Activated CD4-positive, alpha-beta T cell treated with anti-CD3 and anti-CD28 coated beads, Interleukin-2, amount 10 ng/mL, durations not matched to agents 24 days and 14 days (primary cell): Measurements from ENCODE around the gene C16orf78. TPM values are rescaled to one million over a fixed set of nuclear protein-coding genes. Genes with fewer than 3 reads are reported as not detected.
"Not testable (repeated sequence)": the region's sequence is repeated elsewhere in the genome, so short reads cannot be mapped to it uniquely, and the experiment has no call there.

Source experiments
- DNase-seq: peaks from one replicate; pipeline ENCODE4 v3.0.0; 2022
- H3K27ac Mint-ChIP-seq: one replicate; pipeline ENCODE4 v1.8.0; 2022; ENCODE audit warnings: mild to moderate bottlenecking, mixed read lengths
- H3K27me3 Mint-ChIP-seq: one replicate; pipeline ENCODE4 v1.8.0; 2022; ENCODE audit warnings: mixed read lengths
- H3K36me3 Mint-ChIP-seq: one replicate; pipeline ENCODE4 v1.8.0; 2022; ENCODE audit warnings: low read depth, mild to moderate bottlenecking, mixed read lengths
- H3K4me1 Mint-ChIP-seq: one replicate; pipeline ENCODE4 v1.8.0; 2021; ENCODE audit warnings: mixed read lengths
- H3K4me3 Mint-ChIP-seq: one replicate; pipeline ENCODE4 v1.8.0; 2022; ENCODE audit warnings: mild to moderate bottlenecking, moderate library complexity, mixed read lengths
- H3K9me3 Mint-ChIP-seq: one replicate; pipeline ENCODE4 v1.8.0; 2021; ENCODE audit warnings: mixed read lengths
- intact Hi-C: fragments of 100-400 bp; cut with micrococcal nuclease; formaldehyde crosslinking; loops from one replicate; pipeline ENCODE4 v1.15.1; 2023
- total RNA-seq: library from RNA; stranded (reverse); gene quantifications from 2 replicates; pipeline ENCODE4 v1.2.3, GENCODE V29; 2022

Gene C16orf78
- total RNA-seq, 1 donor from 2014 or later, result not detected

DNA sequence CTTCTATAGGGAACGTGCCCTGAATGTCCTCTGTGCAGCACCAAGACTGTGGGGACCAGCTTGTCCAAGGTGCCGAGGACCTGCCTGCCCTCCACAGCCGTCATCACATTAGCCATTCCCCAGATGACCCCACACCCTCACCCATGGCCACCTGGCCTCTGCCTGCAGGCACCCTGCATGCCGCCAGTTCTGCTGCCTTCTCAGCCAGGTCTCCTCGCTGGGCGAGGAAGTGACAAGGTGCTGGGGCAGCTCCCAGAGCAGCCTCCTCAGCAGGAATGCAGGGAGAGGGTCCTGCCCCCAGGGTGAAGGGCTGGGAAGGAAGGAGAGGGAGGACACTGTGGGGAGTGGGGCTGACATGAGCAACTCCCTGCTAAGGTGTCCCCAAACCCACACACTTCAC lies 18.6 kb upstream of the C16orf78 start:
- Mint-ChIP-seq H3K9me3 (no peaks in the 10 kb centered on the region), H3K4me3 (no peak overlapping the region), H3K27ac (no peak overlapping the region), H3K36me3 (no peaks in the 10 kb centered on the region), H3K4me1 (peaks cover 2% of the 10 kb centered on the region), H3K27me3 (peaks cover 2% of the 10 kb centered on the region)
- DNase-seq, result no peak
- intact Hi-C loops, result no loop called here

DNA sequence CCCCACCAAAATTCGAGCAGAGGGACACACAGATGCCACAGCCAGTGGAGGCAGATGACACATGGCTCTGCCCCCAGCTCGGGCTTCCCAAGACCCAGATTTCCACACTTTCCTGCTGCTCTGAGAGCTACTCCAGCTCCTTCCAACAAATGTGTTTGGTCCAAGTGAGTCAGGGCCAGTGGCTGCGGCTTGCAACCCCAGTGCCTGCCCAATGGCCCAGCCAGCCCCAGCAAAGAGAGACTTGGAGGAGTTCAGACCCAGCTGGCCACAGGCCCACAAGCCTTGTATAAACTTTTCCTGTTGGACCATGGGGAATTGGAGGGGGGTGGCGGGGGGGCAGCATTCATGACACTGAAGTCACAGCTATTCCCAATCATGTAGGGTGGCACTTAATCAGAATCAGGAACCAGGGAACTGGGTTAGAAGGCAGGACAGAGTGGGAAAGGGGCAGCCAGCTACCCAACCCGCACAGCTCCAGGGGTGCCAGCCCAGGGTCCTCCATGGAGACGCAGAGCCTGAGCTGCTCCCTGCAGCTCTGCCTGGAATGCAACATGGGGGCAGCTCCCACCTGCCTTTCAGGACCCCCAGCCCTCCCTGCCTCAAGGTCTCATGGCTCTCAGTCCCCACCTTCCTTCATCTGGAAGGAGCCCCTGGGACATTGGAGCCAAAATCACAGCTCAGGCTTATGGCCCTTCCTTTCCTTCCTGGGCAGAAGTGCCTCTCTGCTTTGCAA lies 17.5 kb upstream of the C16orf78 start:
- H3K9me3 Mint-ChIP-seq, result no peaks in the 10 kb centered on the region
- no peaks in the 10 kb centered on the region for H3K4me1 Mint-ChIP-seq
- DNase-seq, result no peak
- no peaks in the 10 kb centered on the region for H3K36me3 Mint-ChIP-seq
- H3K27ac Mint-ChIP-seq, result no peak overlapping the region
- no peaks in the 10 kb centered on the region for H3K27me3 Mint-ChIP-seq
- intact Hi-C loops, result no loop called here
- no peak overlapping the region for H3K4me3 Mint-ChIP-seq

DNA sequence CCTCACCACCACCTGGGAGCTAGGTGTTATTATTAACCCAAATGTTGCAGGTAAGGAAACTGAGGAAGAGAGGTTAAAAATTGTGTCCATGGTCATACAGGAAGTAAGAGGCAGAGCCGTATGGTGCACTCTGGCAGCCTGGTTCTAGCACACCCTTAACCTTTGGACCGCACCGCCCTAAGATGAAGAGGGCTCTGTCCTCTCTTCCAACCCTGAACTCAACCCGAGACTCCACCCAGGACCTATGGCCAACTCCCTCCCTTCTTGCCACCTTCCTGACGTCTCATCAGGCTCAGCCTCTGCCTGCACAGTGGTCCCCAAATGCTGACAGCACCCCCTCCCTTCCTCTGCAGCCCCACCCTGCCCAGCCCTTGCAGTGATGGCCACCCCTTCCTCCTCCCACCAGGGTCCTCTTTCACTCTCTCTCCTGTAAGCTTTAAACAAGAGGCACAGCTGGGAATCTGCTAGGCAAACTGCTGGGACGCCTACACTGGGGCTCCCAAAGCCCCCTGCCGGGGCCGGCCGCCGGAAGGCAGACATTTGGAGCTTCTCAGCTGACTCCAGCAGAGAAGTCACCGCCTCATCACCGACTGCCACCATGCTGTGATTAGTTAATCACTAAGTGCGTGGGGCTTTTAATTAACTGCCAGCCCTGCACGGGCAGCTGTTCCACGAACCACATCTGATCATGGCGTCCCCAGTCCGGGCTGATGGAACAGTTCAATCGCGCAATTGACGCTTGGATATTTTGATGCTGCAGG lies 16.7 kb upstream of the C16orf78 start:
- H3K9me3 Mint-ChIP-seq, result no peaks in the 10 kb centered on the region
- H3K27ac Mint-ChIP-seq, result no peak overlapping the region
- H3K4me3 Mint-ChIP-seq, result no peak overlapping the region
- no peak for DNase-seq
- no peaks in the 10 kb centered on the region for H3K4me1 Mint-ChIP-seq
- no peaks in the 10 kb centered on the region for H3K36me3 Mint-ChIP-seq
- intact Hi-C loops, result no loop called here
- no peaks in the 10 kb centered on the region for H3K27me3 Mint-ChIP-seq

DNA sequence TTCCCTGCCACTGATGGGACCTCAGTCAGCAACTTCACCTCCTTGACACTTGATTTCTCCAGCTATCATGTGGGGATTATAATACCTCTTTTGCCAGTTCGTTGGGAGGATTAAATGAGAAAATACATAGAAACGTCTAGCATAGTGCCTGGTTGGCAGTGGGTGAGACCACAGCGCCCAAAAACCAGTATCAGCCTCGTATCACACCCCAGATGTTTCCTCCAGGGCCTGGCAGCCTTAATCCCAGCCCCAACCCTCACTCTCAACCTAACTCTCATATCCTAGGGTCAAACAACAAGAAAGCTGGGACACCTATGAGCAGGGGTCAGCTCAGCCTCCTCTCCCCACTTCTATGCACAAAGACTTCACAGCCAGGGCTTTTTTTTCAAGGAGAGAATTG lies 14.0 kb upstream of the C16orf78 start:
- Mint-ChIP-seq H3K27ac (no peak overlapping the region), H3K9me3 (no peaks in the 10 kb centered on the region), H3K27me3 (no peaks in the 10 kb centered on the region), H3K4me1 (no peaks in the 10 kb centered on the region), H3K4me3 (no peak overlapping the region), H3K36me3 (no peaks in the 10 kb centered on the region)
- DNase-seq, result no peak
- intact Hi-C loops, result no loop called here

DNA sequence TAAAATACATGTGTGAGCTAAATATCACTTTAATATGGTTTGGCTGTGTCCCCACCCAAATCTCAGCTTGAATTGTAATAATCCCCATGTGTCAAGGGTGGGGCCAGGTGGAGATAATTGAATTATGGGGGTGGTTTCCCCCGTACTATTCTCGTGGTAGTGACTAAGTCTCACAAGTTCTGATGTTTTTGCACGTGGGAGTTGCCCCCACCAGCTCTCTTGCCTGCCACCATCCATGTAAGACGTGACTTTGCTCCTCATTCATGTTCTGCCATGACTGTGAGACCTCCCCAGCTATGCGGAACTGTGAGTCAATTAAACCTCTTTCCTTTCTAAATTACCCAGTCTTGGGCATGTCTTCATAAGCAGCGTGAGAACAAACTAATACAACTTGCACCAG lies 11.9 kb upstream of the C16orf78 start:
- H3K4me1 Mint-ChIP-seq, H3K27me3 Mint-ChIP-seq, intact Hi-C loops, H3K27ac Mint-ChIP-seq, H3K4me3 Mint-ChIP-seq, H3K36me3 Mint-ChIP-seq, H3K9me3 Mint-ChIP-seq, DNase-seq: not testable (repeated sequence)

DNA sequence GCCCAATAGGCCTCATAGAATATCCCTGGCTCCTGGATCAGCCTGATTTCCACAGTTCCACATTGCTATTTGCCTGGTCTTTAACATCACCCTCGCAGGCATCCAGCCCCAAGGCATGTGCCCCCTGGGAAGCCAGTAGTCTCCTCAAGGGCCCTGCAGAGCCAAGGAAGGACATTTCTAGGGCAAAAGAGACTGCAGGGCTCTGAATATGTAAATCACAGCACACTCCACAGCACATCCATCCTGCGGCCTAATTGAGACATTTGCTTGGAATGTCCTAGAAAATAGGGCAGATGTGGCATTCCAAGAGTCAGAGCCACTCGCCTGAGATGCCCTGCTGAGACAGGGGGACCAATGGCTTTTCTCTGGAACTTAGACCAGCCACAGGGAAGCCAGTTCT lies 11.4 kb upstream of the C16orf78 start:
- Mint-ChIP-seq H3K36me3 (no peaks in the 10 kb centered on the region), H3K27me3 (no peaks in the 10 kb centered on the region), H3K4me3 (no peak overlapping the region), H3K9me3 (no peaks in the 10 kb centered on the region), H3K27ac (no peak overlapping the region), H3K4me1 (no peaks in the 10 kb centered on the region)
- intact Hi-C loops, result no loop called here
- no peak for DNase-seq

DNA sequence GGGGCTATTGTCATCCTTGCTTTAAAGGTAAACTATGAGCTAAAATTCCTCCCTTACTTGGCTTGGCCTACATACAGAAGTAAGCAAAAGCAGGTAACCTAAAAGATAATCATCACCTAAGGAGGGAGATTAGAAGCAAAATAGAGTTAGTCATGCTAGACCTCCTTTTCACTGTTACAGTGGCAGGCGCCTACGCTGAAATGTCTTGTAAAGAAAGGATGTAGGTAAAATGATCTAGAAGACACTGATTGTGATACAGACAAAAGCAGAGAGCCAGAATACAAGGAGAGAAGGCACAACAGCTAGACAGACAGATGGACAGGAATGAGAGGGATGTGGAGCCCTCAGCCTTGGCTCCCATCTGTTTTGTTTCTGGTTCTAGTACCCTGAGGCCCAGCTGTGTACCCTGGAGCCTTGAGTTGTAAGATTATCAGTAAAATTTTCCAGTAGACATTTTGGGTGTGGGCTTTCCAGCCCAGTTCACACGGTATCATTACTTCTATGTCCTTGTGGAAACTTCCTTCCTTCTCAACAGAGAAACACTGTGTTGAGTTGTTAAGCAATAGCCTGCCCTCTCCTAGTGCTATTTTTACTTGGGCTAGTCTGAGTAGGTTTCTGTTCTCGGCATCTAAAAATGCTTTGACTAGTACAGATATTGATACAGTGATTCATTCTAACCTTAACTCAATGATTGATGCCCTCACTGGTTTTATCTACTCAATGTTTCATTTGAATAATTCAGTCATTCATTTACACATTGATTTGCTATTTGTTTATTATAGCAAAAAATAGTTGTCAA lies 7.7 kb upstream of the C16orf78 start:
- Mint-ChIP-seq H3K9me3 (no peaks in the 10 kb centered on the region), H3K36me3 (no peaks in the 10 kb centered on the region), H3K4me3 (no peak overlapping the region), H3K27ac (no peak overlapping the region), H3K27me3 (no peaks in the 10 kb centered on the region), H3K4me1 (no peaks in the 10 kb centered on the region)
- no peak for DNase-seq
- intact Hi-C loops, result no loop called here

DNA sequence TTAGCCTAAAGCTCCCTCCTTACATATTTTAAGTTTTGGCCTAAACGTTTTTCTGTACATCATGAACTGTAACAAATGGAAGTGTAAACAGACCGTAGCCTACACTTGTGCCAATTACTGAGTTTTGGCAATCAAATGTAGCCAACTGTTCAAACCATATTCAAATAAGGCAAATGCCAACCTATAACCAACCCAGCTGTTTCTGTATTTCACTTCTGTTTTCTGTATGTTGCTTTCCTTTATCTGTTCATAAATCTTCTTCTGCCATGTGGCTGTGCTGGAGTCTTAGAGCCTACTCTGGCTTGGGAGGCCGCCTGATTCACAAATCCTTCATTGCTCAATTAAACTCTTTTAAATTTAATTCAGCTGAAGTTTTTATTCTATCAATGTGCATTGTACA lies 6.9 kb upstream of the C16orf78 start:
- intact Hi-C loops, result no loop called here
- no peak for DNase-seq
- no peaks in the 10 kb centered on the region for H3K4me1 Mint-ChIP-seq
- no peaks in the 10 kb centered on the region for H3K9me3 Mint-ChIP-seq
- no peak overlapping the region for H3K27ac Mint-ChIP-seq
- no peak overlapping the region for H3K4me3 Mint-ChIP-seq
- H3K27me3 Mint-ChIP-seq, result no peaks in the 10 kb centered on the region
- no peaks in the 10 kb centered on the region for H3K36me3 Mint-ChIP-seq

DNA sequence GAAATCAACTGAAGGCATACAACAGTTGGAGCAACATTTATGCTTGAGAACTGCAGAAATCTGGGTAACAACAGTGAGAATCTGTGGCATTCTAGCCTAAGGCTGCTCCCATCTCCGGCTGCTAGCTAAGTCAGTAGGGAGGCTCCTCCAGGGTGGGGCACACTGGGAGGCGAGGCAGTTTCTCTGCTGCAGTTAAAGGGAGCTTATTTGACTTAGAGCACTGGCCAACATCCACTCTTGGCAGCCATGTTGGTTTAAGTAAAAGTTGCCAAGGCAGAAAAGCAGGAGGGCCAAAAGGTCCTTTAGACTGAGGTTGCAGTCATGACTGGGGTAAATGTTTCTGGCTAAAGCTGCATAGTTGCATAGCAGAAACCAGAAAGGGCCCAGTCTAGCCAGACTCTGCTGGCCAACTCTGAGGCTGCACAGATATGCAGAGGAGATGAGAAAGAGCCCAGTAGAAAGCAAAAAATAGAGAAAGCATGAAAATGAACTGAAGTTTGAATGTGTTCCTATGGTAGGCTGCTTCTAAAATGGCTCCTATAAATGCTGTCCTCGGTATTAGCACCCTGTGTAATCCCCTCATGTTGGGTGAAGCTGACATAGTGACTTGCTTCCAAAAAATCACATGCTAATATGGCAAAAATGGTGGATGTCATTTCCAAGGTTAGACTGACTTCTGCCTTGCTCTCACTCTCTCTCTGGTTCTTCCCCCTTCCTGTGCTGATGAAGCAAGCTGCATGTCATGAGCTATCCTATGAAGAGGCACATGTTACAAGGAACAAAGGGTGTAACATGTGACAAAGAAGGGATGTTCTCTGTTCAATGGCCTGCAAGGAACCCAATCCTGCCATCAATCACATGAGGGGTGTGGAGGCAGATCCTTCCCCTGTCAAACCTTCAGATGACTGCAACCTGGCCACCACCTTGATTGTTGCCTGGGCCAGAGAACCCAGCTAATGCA lies 3.7 kb upstream of the C16orf78 start:
- Mint-ChIP-seq H3K4me3 (no peak overlapping the region), H3K4me1 (no peaks in the 10 kb centered on the region), H3K36me3 (no peaks in the 10 kb centered on the region), H3K27ac (no peak overlapping the region), H3K27me3 (no peaks in the 10 kb centered on the region), H3K9me3 (no peaks in the 10 kb centered on the region)
- DNase-seq, result no peak
- intact Hi-C loops, result no loop called here

DNA sequence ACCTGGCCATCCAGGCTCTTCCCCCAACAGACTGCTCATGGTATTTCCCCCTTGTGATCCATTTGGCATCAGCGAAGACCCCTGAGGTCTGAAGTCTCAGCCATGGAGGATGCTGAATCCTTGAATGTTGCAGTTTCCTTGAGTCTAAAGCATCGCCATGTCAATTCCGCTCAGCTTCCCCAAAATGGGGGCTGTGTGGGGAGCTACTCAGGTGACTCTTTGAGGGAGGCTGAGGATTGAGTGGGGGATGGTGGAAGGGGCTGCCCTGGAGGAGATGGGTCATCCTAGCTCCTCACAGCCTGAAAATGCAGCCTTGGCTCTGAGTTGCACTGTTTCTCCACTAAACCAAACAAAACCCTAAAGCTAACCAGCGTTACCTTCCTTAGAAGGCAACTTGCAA lies 2.6 kb downstream of the C16orf78 start:
- no peak for DNase-seq
- H3K4me3 Mint-ChIP-seq, result no peak overlapping the region
- no peaks in the 10 kb centered on the region for H3K27me3 Mint-ChIP-seq
- no peaks in the 10 kb centered on the region for H3K9me3 Mint-ChIP-seq
- no peaks in the 10 kb centered on the region for H3K4me1 Mint-ChIP-seq
- H3K27ac Mint-ChIP-seq, result no peak overlapping the region
- H3K36me3 Mint-ChIP-seq, result no peaks in the 10 kb centered on the region
- intact Hi-C loops, result no loop called here

DNA sequence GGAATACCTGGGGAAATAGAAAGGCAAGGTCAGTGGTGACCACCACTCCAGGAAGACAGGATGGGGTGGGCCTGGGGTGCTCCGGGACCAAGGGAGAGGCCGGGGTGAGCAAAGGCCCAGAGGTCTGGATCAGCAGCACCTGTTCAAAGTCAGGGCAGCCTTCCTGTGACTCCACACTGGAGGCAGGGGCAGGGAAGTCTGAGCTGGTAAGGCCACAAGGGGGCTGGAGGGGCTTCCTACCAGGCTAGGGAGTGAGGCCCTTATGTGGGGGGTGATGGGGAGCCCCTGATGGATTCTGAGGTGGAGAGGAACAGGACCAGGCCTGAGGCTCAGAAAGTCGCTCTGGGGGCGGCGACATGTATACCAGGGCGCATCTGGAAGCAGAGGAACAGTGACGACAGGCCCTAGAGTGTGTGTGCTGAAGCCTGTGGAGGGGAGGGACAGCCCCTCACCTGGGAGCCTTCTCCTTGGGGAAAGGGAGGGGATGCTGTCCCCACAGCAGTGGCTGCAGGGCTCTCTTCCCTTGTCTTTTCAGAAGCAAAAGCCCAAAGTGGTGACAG lies 3.7 kb downstream of the C16orf78 start:
- intact Hi-C loops, result no loop called here
- Mint-ChIP-seq H3K9me3 (peaks cover under 1% of the 10 kb centered on the region), H3K27ac (no peak overlapping the region), H3K36me3 (no peaks in the 10 kb centered on the region), H3K4me1 (no peaks in the 10 kb centered on the region), H3K4me3 (no peak overlapping the region), H3K27me3 (no peaks in the 10 kb centered on the region)
- no peak for DNase-seq

DNA sequence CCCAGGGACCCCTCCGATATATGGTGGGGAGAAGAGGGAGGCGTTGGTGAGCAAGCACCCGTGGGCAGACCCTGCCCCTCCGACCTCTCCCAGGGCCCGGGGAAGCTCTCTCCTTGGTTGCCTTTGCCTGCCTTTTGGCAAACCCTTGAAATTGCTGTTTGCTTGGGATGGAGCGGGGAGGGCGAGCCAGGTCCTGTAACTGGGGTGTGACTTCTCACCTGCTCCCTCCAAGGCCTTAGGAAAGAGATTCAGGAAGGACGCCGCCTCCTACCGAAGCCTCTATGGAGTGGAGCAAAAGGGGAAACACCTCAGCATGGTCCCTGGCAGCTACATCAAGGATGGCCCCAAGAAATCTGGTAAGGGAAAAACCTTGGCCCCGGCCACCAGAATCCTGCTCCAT lies 4.6 kb downstream of the C16orf78 start:
- no peak overlapping the region for H3K4me3 Mint-ChIP-seq
- H3K27ac Mint-ChIP-seq, result no peak overlapping the region
- H3K27me3 Mint-ChIP-seq, result no peaks in the 10 kb centered on the region
- no peaks in the 10 kb centered on the region for H3K4me1 Mint-ChIP-seq
- no peaks in the 10 kb centered on the region for H3K36me3 Mint-ChIP-seq
- no peak for DNase-seq
- intact Hi-C loops, result no loop called here
- H3K9me3 Mint-ChIP-seq, result peaks cover 6% of the 10 kb centered on the region

DNA sequence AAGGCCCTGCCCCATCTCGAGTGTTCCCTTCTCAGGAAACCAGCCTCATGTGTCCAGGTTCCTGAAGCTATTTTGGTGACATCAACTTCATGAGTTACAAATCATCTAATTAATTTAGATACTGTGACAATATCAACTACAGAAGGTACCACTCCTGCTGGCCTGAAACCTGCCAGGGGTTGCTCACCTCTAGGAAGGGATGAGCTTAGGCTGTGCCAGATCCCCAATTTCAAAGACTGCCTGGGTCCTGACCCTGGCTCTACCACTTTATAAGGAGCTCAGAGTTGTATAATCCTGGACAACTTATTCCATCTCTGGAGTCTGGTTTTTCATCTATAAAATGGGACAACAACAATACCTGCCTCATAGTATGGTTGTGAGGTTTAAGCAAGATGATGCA lies 5.2 kb downstream of the C16orf78 start:
- H3K9me3 Mint-ChIP-seq, result peaks cover 6% of the 10 kb centered on the region
- no peak overlapping the region for H3K27ac Mint-ChIP-seq
- intact Hi-C loops, result no loop called here
- H3K4me3 Mint-ChIP-seq, result no peak overlapping the region
- H3K27me3 Mint-ChIP-seq, result no peaks in the 10 kb centered on the region
- no peak for DNase-seq
- H3K4me1 Mint-ChIP-seq, result no peaks in the 10 kb centered on the region
- no peaks in the 10 kb centered on the region for H3K36me3 Mint-ChIP-seq
